GM18951 (cell line): ENCODE data around the gene SPRYD3.
A peak's percentile ranks its signal among the peaks of the same experiment; 100 is the strongest.

Experiments used
- POLR2A ChIP-seq: IDR thresholded peaks from 4 replicates; pipeline ENCODE4 v1.6.1; 2011; ENCODE audit warnings: mild to moderate bottlenecking; ENCODE audit not compliant: insufficient read length, insufficient read depth; ENCODE audit errors: extremely low read depth
- in situ Hi-C: fragments of 300-500 bp; cut with MboI; formaldehyde crosslinking; loops from one replicate; pipeline ENCODE4 v1.12.0; 2022; ENCODE audit warnings: low sequenced_read_pairs, mixed read lengths, inconsistent platforms; ENCODE audit not compliant: unreplicated experiment

Gene SPRYD3

GRCh38 chr12:53051881-53052412, 27.2 kb downstream of the SPRYD3 start:
- in situ Hi-C loops, result no loop called here
- no peak for TF ChIP-seq POLR2A

GRCh38 chr12:53051058-53051880, 27.9 kb downstream of the SPRYD3 start:
- in situ Hi-C loops, result no loop called here

GRCh38 chr12:53050426-53051057, 28.6 kb downstream of the SPRYD3 start:
- in situ Hi-C loops, result no loop called here
- TF ChIP-seq POLR2A, result no peak

More at GRCh38 chr12:53051058-53051880, 27.9 kb downstream of the SPRYD3 start:
- no peak for TF ChIP-seq POLR2A

GRCh38 chr12:53049571-53050318, 29.4 kb downstream of the SPRYD3 start, which contains the start of gene TNS2:
TNS2 (plus strand) TSS chr12:53050065; CDS start chr12:53050186, 121 bp downstream.
- no peak for TF ChIP-seq POLR2A
- in situ Hi-C loops, result no loop called here

- in situ Hi-C loops, result no loop called here
- no peak for TF ChIP-seq POLR2A
These were observed 30.3 kb downstream of the SPRYD3 start for GRCh38 chr12:53048780-53049401.

- no peak for TF ChIP-seq POLR2A
- in situ Hi-C loops, result no loop called here
These were observed 31.0 kb downstream of the SPRYD3 start for GRCh38 chr12:53048033-53048779.

- in situ Hi-C loops, result no loop called here
- peak; percentile 20 for TF ChIP-seq POLR2A
These were observed 31.8 kb downstream of the SPRYD3 start for GRCh38 chr12:53047221-53048032.

- in situ Hi-C loops, result no loop called here
- TF ChIP-seq POLR2A, result peak; percentile 16
These were observed 32.5 kb downstream of the SPRYD3 start for GRCh38 chr12:53046655-53047220.

GRCh38 chr12:53045696-53046045, 33.5 kb downstream of the SPRYD3 start:
- in situ Hi-C loops, result no loop called here
- no peak for TF ChIP-seq POLR2A

- in situ Hi-C loops, result no loop called here
- TF ChIP-seq POLR2A, result no peak
These were observed 34.1 kb downstream of the SPRYD3 start for GRCh38 chr12:53044896-53045695.
